Vagina (tissue), 2 donors: Measurements from ENCODE around the gene SPOCK1. TPM values are rescaled to one million over a fixed set of nuclear protein-coding genes. Genes with fewer than 3 reads are reported as not detected.

Experiments
- DNase-seq, 2 donors: peaks; one replicate each; pipeline ENCODE4 v3.0.0-alpha.2; 2017; ENCODE audit errors: extremely low spot score in 2 of 2
- H3K27ac ChIP-seq: fragments of 200-600 bp; sonication (generic); one replicate; pipeline ENCODE4 v1.5.1; 2019
- H3K27me3 ChIP-seq: fragments of 200-600 bp; sonication (generic); one replicate; pipeline ENCODE4 v1.5.1; 2019
- H3K36me3 ChIP-seq, 2 donors: fragments of 200-600 bp; sonication (generic); one replicate each; pipeline ENCODE4 v1.5.1; 2017 to 2019
- H3K4me1 ChIP-seq: fragments of 200-600 bp; sonication (generic); one replicate; pipeline ENCODE4 v1.5.1; 2019
- H3K4me3 ChIP-seq, 2 donors: fragments of 200-600 bp; sonication (generic); 1 replicate in 1 of 2; 2 replicates in 1 of 2; pipeline ENCODE4 v1.5.1; 2016 to 2019
- H3K9me3 ChIP-seq: fragments of 200-600 bp; sonication (generic); one replicate; pipeline ENCODE4 v1.5.1; 2019
- POLR2A ChIP-seq, 2 donors: fragments of 450-650 bp; IDR thresholded peaks; one replicate each; pipeline ENCODE4 v1.6.1; 2017; ENCODE audit warnings: antibody characterized with exemption in 2 of 2, mild to moderate bottlenecking in 2 of 2, moderate library complexity in 2 of 2
- POLR2AphosphoS5 ChIP-seq, 2 donors: sonication (generic); formaldehyde crosslinking; IDR thresholded peaks; one replicate each; pipeline ENCODE4 v1.9.0; 2017; ENCODE audit warnings: antibody characterized with exemption in 2 of 2, mild to moderate bottlenecking in 2 of 2, low read depth in 1 of 2; ENCODE audit not compliant: insufficient read depth in 1 of 2
- intact Hi-C: fragments of 100-400 bp; cut with DNase I; formaldehyde crosslinking; loops from one replicate; pipeline ENCODE4 v1.15.1; 2023
- total RNA-seq: library from RNA; depleted of rRNA; stranded (reverse); fragments of >200 nt; gene quantifications from one replicate; pipeline ENCODE4 v1.2.3, GENCODE V29; 2016
- TF ChIP-seq, protein P1 (sequence below), 3 experiments: fragments of 450-650 bp in 2 of 3; fragments of 200-600 bp in 1 of 3; sonication (generic) in 1 of 3; IDR thresholded peaks; one replicate each; pipeline ENCODE4 v1.5.1; 2017 to 2019; ENCODE audit warnings: antibody characterized with exemption in 3 of 3, mild to moderate bottlenecking in 2 of 3, moderate library complexity in 2 of 3

SPOCK1 gene
- total RNA-seq, 1 donor from 2014 or later = 70.7 TPM

DNA sequence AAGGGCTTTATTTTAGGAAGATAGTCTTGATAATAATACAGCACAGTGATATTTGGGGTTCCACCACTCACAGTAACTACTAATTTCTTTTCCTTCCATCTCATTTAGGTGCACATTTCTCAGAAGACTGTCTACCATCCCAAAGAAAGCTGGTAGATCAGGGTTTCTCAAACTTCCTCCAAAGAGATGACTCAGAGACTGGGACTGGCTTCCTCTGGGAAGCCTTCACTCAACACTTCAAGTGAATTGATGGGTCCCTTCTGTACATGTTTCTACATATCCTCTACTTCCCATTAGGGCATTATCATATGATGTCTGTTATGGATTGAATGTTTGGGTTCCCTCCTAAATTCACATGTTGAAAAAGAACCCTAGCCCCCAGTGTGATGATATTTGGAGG, 138.5 kb downstream of the SPOCK1 start:
- TF ChIP-seq, protein P1, sequence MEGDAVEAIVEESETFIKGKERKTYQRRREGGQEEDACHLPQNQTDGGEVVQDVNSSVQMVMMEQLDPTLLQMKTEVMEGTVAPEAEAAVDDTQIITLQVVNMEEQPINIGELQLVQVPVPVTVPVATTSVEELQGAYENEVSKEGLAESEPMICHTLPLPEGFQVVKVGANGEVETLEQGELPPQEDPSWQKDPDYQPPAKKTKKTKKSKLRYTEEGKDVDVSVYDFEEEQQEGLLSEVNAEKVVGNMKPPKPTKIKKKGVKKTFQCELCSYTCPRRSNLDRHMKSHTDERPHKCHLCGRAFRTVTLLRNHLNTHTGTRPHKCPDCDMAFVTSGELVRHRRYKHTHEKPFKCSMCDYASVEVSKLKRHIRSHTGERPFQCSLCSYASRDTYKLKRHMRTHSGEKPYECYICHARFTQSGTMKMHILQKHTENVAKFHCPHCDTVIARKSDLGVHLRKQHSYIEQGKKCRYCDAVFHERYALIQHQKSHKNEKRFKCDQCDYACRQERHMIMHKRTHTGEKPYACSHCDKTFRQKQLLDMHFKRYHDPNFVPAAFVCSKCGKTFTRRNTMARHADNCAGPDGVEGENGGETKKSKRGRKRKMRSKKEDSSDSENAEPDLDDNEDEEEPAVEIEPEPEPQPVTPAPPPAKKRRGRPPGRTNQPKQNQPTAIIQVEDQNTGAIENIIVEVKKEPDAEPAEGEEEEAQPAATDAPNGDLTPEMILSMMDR (IDR thresholded peaks at IDR 0.05) = no peak
- TF ChIP-seq POLR2A (IDR thresholded peaks at IDR 0.05) = no peak
- no peak for TF ChIP-seq POLR2AphosphoS5 (IDR thresholded peaks at IDR 0.05; ENCODE audit: insufficient read depth in 1 of 2, low read depth in 1 of 2)
- no peak overlapping the region for H3K27ac ChIP-seq
- H3K27me3 ChIP-seq = no peaks in the 10 kb centered on the region
- no peaks in the 10 kb centered on the region for H3K4me1 ChIP-seq
- no peaks in the 10 kb centered on the region for H3K9me3 ChIP-seq
- intact Hi-C loops = no loop called here
- H3K4me3 ChIP-seq = no peak overlapping the region
- no peaks in the 10 kb centered on the region for H3K36me3 ChIP-seq
- DNase-seq = no peak

DNA sequence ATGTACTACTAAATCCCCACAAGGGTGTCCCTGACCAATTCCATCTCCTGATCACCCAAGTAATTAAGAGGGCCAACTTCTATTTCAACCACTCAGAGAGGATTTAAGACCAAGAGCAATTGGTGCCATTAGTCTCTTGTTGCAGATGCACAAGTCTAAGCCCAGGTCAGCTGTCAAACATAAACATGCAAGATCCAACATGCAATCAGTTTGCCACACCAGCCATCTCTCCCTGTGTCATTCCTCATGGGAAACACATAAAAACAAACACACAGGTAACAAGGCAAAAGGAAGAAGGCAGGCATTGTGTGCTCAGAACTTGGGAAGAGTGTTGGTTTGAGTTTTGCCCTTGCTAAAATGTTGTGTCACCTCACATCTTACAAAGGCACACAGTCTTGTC, 139.2 kb downstream of the SPOCK1 start:
- Histone ChIP-seq H3K36me3 (no peaks in the 10 kb centered on the region), H3K4me3 (no peak overlapping the region), H3K27ac (no peak overlapping the region), H3K27me3 (no peaks in the 10 kb centered on the region), H3K9me3 (no peaks in the 10 kb centered on the region), H3K4me1 (no peaks in the 10 kb centered on the region)
- no peak for DNase-seq
- intact Hi-C loops = no loop called here
- TF ChIP-seq POLR2AphosphoS5 (IDR thresholded peaks at IDR 0.05; ENCODE audit: insufficient read depth in 1 of 2, low read depth in 1 of 2) (no peak), POLR2A (IDR thresholded peaks at IDR 0.05) (no peak)
- TF ChIP-seq, protein P1 (IDR thresholded peaks at IDR 0.05) = no peak

DNA sequence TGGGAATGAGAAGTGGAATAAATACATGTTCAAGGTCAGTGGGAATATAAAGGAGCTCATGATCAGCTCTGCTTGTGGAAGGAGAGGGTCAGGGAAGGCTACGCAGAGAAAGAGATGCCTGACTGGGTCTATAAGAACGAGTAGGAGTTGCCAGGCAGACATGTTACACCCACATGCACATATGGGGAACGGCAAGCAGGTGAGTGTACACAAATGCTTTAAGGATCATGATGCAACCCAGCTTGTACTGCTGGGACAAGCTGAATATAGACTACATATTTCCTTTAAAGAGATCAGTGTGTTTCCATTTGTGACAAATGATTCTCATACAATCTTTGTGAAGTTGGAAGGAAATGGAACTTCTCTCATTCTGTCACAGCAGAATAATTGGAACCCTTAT, 141.7 kb downstream of the SPOCK1 start:
- no peak for DNase-seq
- H3K9me3 ChIP-seq = no peaks in the 10 kb centered on the region
- no peaks in the 10 kb centered on the region for H3K4me1 ChIP-seq
- no peaks in the 10 kb centered on the region for H3K27me3 ChIP-seq
- H3K27ac ChIP-seq = no peak overlapping the region
- intact Hi-C loops = no loop called here
- TF ChIP-seq POLR2A (IDR thresholded peaks at IDR 0.05) (no peak), POLR2AphosphoS5 (IDR thresholded peaks at IDR 0.05; ENCODE audit: insufficient read depth in 1 of 2, low read depth in 1 of 2) (no peak)
- TF ChIP-seq, protein P1 (IDR thresholded peaks at IDR 0.05) = no peak
- no peak overlapping the region for H3K4me3 ChIP-seq
- H3K36me3 ChIP-seq = no peaks in the 10 kb centered on the region

DNA sequence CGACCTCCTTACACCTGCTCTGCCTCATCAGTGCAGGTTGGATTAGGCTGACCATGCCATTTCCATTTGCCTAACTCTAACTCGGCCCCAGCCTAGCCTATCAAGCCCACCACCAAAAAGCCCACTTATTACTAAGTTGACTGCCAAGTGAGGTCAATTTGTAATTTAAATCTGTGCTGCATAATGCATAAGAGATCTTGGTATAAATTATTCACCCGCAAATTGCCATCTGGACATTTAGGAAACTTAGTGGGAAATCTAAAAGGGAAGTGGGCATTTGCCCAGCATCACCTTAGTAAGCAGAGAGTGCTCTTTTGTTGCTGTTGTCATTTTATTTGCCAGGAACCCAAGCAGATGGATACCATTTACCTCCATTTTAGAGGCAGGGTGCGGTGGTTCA, 143.0 kb downstream of the SPOCK1 start:
- no peaks in the 10 kb centered on the region for H3K4me1 ChIP-seq
- intact Hi-C loops = no loop called here
- no peaks in the 10 kb centered on the region for H3K9me3 ChIP-seq
- no peaks in the 10 kb centered on the region for H3K36me3 ChIP-seq
- no peak for TF ChIP-seq POLR2AphosphoS5 (IDR thresholded peaks at IDR 0.05; ENCODE audit: insufficient read depth in 1 of 2, low read depth in 1 of 2)
- TF ChIP-seq, protein P1 (IDR thresholded peaks at IDR 0.05) = no peak
- no peak for TF ChIP-seq POLR2A (IDR thresholded peaks at IDR 0.05)
- no peak overlapping the region for H3K4me3 ChIP-seq
- no peak overlapping the region for H3K27ac ChIP-seq
- DNase-seq = no peak
- H3K27me3 ChIP-seq = no peaks in the 10 kb centered on the region

DNA sequence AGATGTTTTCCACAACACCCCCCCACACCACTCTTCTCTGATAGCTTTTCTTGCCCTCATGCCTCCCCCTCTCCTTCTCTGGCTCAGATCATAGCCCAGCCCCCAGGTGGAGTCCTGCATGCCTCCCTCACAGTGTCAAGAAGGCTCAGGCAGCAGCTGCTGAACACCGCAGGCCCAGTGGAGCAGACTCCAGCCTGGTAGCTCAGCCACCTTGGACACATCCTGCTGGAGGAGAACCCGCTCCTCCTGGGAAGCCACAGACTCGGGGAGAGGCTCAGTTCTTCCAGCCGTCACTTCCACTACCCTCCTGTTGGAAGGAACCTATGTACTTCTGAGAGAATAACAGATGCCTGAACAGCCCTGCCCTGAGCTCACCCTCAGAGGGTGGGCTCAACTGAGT, 143.4 kb downstream of the SPOCK1 start:
- Histone ChIP-seq H3K4me3 (no peak overlapping the region), H3K36me3 (no peaks in the 10 kb centered on the region), H3K27me3 (no peaks in the 10 kb centered on the region), H3K9me3 (no peaks in the 10 kb centered on the region), H3K4me1 (no peaks in the 10 kb centered on the region), H3K27ac (no peak overlapping the region)
- no peak for DNase-seq
- TF ChIP-seq, protein P1 (IDR thresholded peaks at IDR 0.05) = no peak
- TF ChIP-seq POLR2AphosphoS5 (IDR thresholded peaks at IDR 0.05; ENCODE audit: insufficient read depth in 1 of 2, low read depth in 1 of 2) = no peak
- no peak for TF ChIP-seq POLR2A (IDR thresholded peaks at IDR 0.05)
- intact Hi-C loops = no loop called here
